GM21619 (cell line): ENCODE data around the gene CTNNA3.

Source experiments
- ATAC-seq: cut with Tn5 transposase; IDR thresholded peaks from one replicate; pipeline ENCODE4 v1.9.1; 2021; ENCODE audit not compliant: unreplicated experiment

The CTNNA3 gene

GRCh38 chr10:66026321-66026720, 1669.7 kb downstream of the CTNNA3 start:
- no peak for ATAC-seq

GRCh38 chr10:66025186-66025585, 1670.8 kb downstream of the CTNNA3 start:
- no peak for ATAC-seq

- ATAC-seq: no peak
Measured at GRCh38 chr10:66021423-66021822, 1674.6 kb downstream of the CTNNA3 start.

- ATAC-seq: no peak
Measured at GRCh38 chr10:66008221-66008620, 1687.8 kb downstream of the CTNNA3 start.

- no peak for ATAC-seq
Measured at GRCh38 chr10:66006411-66006810, 1689.6 kb downstream of the CTNNA3 start.

- ATAC-seq: no peak
Measured at GRCh38 chr10:65993451-65993850, 1702.5 kb downstream of the CTNNA3 start.

GRCh38 chr10:65968871-65969270, 1727.1 kb downstream of the CTNNA3 start:
- ATAC-seq: no peak

- no peak for ATAC-seq
Measured at GRCh38 chr10:65968437-65968836, 1727.6 kb downstream of the CTNNA3 start.

- ATAC-seq: no peak
Measured at GRCh38 chr10:65964205-65964604, 1731.8 kb downstream of the CTNNA3 start.

- ATAC-seq: no peak
Measured at GRCh38 chr10:65952086-65952485, 1743.9 kb downstream of the CTNNA3 start.

GRCh38 chr10:65950075-65950474, 1745.9 kb downstream of the CTNNA3 start:
- ATAC-seq: no peak

- no peak for ATAC-seq
Measured at GRCh38 chr10:65949526-65949925, 1746.5 kb downstream of the CTNNA3 start.

GRCh38 chr10:65945061-65945460, 1750.9 kb downstream of the CTNNA3 start:
- ATAC-seq: no peak

- ATAC-seq: no peak
Measured at GRCh38 chr10:65943451-65943850, 1752.5 kb downstream of the CTNNA3 start.

- ATAC-seq: no peak
Measured at GRCh38 chr10:65940816-65941662, 1755.0 kb downstream of the CTNNA3 start.

- no peak for ATAC-seq
Measured at GRCh38 chr10:65940105-65940504, 1755.9 kb downstream of the CTNNA3 start.

- ATAC-seq: no peak
Measured at GRCh38 chr10:65931291-65932070, 1764.5 kb downstream of the CTNNA3 start.

- no peak for ATAC-seq
Measured at GRCh38 chr10:65911151-65911835, 1784.7 kb downstream of the CTNNA3 start.

- no peak for ATAC-seq
Measured at GRCh38 chr10:65910209-65910608, 1785.8 kb downstream of the CTNNA3 start.

GRCh38 chr10:65907199-65907712, 1788.7 kb downstream of the CTNNA3 start:
- ATAC-seq: no peak

GRCh38 chr10:65903620-65904019, 1792.4 kb downstream of the CTNNA3 start:
- no peak for ATAC-seq
